ENCODE results near the gene ZBED5.
A peak's percentile ranks its signal among the peaks of the same experiment; 100 is the strongest.
"Not testable (repeated sequence)": the region's sequence is repeated elsewhere in the genome, so short reads cannot be mapped to it uniquely, and the experiment has no call there.

Gene ZBED5

GRCh38 chr11:10857709-10858438 lies at the start of gene ZBED5:
Gene ZBED5, minus strand, starts transcription at chr11:10858053. Its CDS starts 3,108 bp downstream, at chr11:10854945.
- DNase-seq (ENCODE audit: low read depth, low spot score): peak; percentile 94

- no peak for DNase-seq (ENCODE audit: low read depth, low spot score)
Observed at GRCh38 chr11:10906521-10906920, 48.7 kb upstream of the ZBED5 start.

GRCh38 chr11:10902301-10903063 lies 44.6 kb upstream of the ZBED5 start:
- no peak for DNase-seq (ENCODE audit: low read depth, low spot score)

GRCh38 chr11:10900681-10901415 lies 43.0 kb upstream of the ZBED5 start:
- DNase-seq (ENCODE audit: low read depth, low spot score): no peak

GRCh38 chr11:10899121-10899830 lies 41.4 kb upstream of the ZBED5 start:
- DNase-seq (ENCODE audit: low read depth, low spot score): no peak

GRCh38 chr11:10898763-10899025 lies 40.8 kb upstream of the ZBED5 start:
- DNase-seq (ENCODE audit: low read depth, low spot score): no peak

GRCh38 chr11:10898003-10898762 lies 40.3 kb upstream of the ZBED5 start:
- no peak for DNase-seq (ENCODE audit: low read depth, low spot score)

GRCh38 chr11:10897150-10897549 lies 39.3 kb upstream of the ZBED5 start:
- DNase-seq (ENCODE audit: low read depth, low spot score): no peak

- DNase-seq (ENCODE audit: low read depth, low spot score): no peak
Observed at GRCh38 chr11:10896493-10896892, 38.6 kb upstream of the ZBED5 start.

GRCh38 chr11:10895285-10895684 lies 37.4 kb upstream of the ZBED5 start:
- no peak for DNase-seq (ENCODE audit: low read depth, low spot score)

GRCh38 chr11:10894666-10895065 lies 36.8 kb upstream of the ZBED5 start:
- no peak for DNase-seq (ENCODE audit: low read depth, low spot score)

- DNase-seq (ENCODE audit: low read depth, low spot score): peak; percentile 12
Observed at GRCh38 chr11:10893714-10894151, 35.9 kb upstream of the ZBED5 start.

- DNase-seq (ENCODE audit: low read depth, low spot score): no peak
Observed at GRCh38 chr11:10892250-10892649, 34.4 kb upstream of the ZBED5 start.

- DNase-seq (ENCODE audit: low read depth, low spot score): no peak
Observed at GRCh38 chr11:10891151-10891720, 33.4 kb upstream of the ZBED5 start.

GRCh38 chr11:10890083-10890482 lies 32.2 kb upstream of the ZBED5 start:
- DNase-seq (ENCODE audit: low read depth, low spot score): not testable (repeated sequence)

- no peak for DNase-seq (ENCODE audit: low read depth, low spot score)
Observed at GRCh38 chr11:10887307-10887706, 29.5 kb upstream of the ZBED5 start.

GRCh38 chr11:10886652-10887250 lies 28.9 kb upstream of the ZBED5 start:
- DNase-seq (ENCODE audit: low read depth, low spot score): no peak

- DNase-seq (ENCODE audit: low read depth, low spot score): peak; percentile 77
Observed at GRCh38 chr11:10885703-10886363, 28.0 kb upstream of the ZBED5 start.

GRCh38 chr11:10884292-10884691 lies 26.4 kb upstream of the ZBED5 start:
- not testable (repeated sequence) for DNase-seq (ENCODE audit: low read depth, low spot score)

GRCh38 chr11:10881892-10882291 lies 24.0 kb upstream of the ZBED5 start:
- DNase-seq (ENCODE audit: low read depth, low spot score): no peak
